ENCODE results near the gene FOXO1.

DNA sequence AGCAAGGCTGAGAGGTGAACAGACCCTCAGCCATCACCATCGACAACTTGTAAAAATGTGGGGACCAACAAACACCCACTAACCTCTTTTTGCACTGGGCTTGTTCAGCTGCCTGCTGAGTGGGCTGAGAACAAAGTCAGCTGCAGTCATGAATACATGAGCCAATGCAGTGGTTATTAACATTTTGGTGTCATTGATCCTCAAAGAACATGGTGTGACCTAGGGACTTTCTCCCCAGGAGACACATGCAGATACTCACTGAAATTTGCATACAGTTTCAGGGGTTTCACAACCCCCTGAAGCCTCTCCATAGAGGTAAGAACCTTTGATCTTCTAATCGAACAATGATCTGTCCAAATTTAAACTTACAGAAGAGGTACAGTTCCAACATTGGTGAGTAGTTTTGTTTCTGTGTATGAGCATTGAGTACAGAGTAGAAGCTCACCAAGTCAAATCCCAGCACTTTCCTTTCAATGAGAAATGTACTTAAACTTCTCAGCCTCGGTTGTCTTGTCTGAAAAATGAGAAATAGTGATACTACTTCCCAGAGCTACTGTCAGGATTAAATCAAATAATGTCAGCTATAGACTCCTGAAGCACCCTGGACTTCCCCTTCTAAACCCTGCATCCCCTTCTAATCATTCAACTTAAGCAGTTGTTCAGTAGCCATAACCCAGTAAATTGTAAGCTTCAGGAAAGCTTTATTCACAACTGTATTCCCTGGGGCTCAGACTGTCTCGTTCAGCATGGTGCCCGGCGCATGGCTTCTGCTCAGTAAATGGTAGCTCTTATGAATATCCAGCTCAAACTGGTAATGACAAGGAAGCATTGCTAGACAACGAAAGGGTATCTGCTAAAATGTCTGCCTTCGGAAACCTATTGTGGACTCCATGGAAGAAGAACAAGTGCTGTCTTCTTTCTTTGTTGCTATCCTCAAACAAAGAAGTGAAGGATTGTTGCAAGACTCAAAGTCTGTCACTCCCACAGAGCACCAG is 148.7 kb downstream of the FOXO1 start:
- TF ChIP-seq POLR2A (IDR thresholded peaks at IDR 0.05; ENCODE audit: low read depth, low read length) (no peak), POLR2AphosphoS5 (IDR thresholded peaks at IDR 0.05; ENCODE audit: low read depth, low read length) (no peak), TAF1 (IDR thresholded peaks at IDR 0.05; ENCODE audit: borderline replicate concordance, low read depth, low read length) (no peak)

Measured in GM12892 (cell line).